Lung (tissue), 12 donors: ENCODE measurements around the gene TNP1. TPM values are rescaled to one million over a fixed set of nuclear protein-coding genes. Genes with fewer than 3 reads are reported as not detected.
A peak's percentile ranks its signal among the peaks of the same experiment; 100 is the strongest.

Experiments
- ATAC-seq: fragments of 200-7000 bp; cut with Tn5 transposase; one replicate; pipeline ENCODE4 v1.9.1; 2020; ENCODE audit warnings: moderate number of reproducible peaks; ENCODE audit not compliant: insufficient read depth, low FRiP score
- DNase-seq, 3 donors: peaks; one replicate each; pipeline ENCODE4 v3.0.0-alpha.2; 2013 to 2017
- H3K27ac ChIP-seq, 2 donors: one replicate each; pipeline ENCODE4 v1.5.1; 2013; ENCODE audit warnings: mild to moderate bottlenecking in 2 of 2, moderate library complexity in 2 of 2, control low read depth in 1 of 2, inconsistent platforms in 1 of 2, low read depth in 1 of 2, low read length in 1 of 2
- H3K27me3 ChIP-seq, 3 donors: one replicate each; pipeline ENCODE4 v1.5.1; 2013; ENCODE audit warnings: low read length in 2 of 3; ENCODE audit not compliant: control insufficient read depth in 3 of 3, insufficient read depth in 3 of 3
- H3K36me3 ChIP-seq, 4 donors: one replicate each; pipeline ENCODE4 v1.5.1; 2013; ENCODE audit warnings: low read length in 4 of 4, mild to moderate bottlenecking in 1 of 4, moderate library complexity in 1 of 4; ENCODE audit not compliant: control insufficient read depth in 4 of 4, insufficient read depth in 4 of 4
- H3K4me1 ChIP-seq, 5 donors: one replicate each; pipeline ENCODE4 v1.5.1; 2013; ENCODE audit warnings: low read length in 5 of 5, mild to moderate bottlenecking in 2 of 5, moderate library complexity in 1 of 5; ENCODE audit not compliant: control insufficient read depth in 5 of 5, insufficient read depth in 5 of 5
- H3K4me3 ChIP-seq: one replicate; pipeline ENCODE4 v1.5.1; 2013; ENCODE audit warnings: mild to moderate bottlenecking, control low read depth, moderate library complexity
- H3K9ac ChIP-seq, 2 donors: one replicate each; pipeline ENCODE4 v1.5.1; 2013; ENCODE audit warnings: low read length in 2 of 2, control low read depth in 1 of 2; ENCODE audit not compliant: insufficient read depth in 1 of 2
- H3K9me3 ChIP-seq, 4 donors: one replicate each; pipeline ENCODE4 v1.5.1; 2013; ENCODE audit warnings: low read length in 3 of 4, mild to moderate bottlenecking in 1 of 4, moderate library complexity in 1 of 4; ENCODE audit not compliant: control insufficient read depth in 4 of 4, insufficient read depth in 3 of 4
- WGBS, 2 donors: extraction: QIAGEN DNeasy Blood & Tissue Kit; methylation state at CpG; one replicate each; pipeline ENCODE4 v1.1.7; 2013; 5-methylcytosine and 5-hydroxymethylcytosine counted together
- polyA plus RNA-seq, 2 donors: library from polyadenylated mRNA; stranded (reverse); fragments of 200-250 nt; gene quantifications; one replicate each; pipeline ENCODE4 v1.2.1, GENCODE V29; 2013
- total RNA-seq, 2 donors: library from RNA; depleted of rRNA in 1 of 2; stranded (reverse); fragments of >200 nt in 1 of 2; gene quantifications; one replicate each; pipeline ENCODE4 v1.2.1, GENCODE V29; 2014 to 2021
- TF ChIP-seq, protein P1 (sequence below): IDR thresholded peaks from 2 replicates; pipeline ENCODE4 v1.5.1; 2012; ENCODE audit warnings: mild to moderate bottlenecking; ENCODE audit errors: control extremely low read depth, extremely low read depth
- donor health status: control.
- donor health status: control.
- donor health status: Bipolar disorder and iron deficiency.
- donor health status: healthy.
- donor health status: DM: yes; HTN: yes; CAD: no.

Gene TNP1
- total and polyA plus RNA-seq, 4 donors: not detected

DNA sequence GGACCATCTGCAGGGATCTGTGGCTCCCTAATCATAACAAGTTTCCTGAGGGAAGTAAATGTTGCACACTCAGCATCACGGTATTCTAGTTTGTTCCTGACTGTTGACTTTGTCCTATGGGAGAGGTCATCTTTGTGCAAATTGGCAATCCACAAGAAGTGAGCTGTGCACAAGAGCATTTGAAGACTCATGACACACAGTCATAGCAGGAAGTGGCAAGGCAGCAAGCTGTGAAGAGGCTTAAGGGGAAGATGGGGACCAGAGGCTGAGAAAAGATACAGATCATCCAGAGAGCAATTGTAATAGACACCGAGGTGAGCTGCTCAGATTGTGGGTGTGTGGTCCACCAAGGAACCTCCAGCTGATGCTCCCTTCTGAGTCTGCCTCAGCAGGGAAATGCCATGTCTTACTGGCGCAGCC lies 2.7 kb downstream of the TNP1 start:
- no peaks in the 10 kb centered on the region for H3K9me3 ChIP-seq
- peaks cover 0 to 2% (median 0%) of the 10 kb centered on the region in 5 donors for H3K4me1 ChIP-seq
- no peak overlapping the region for H3K27ac ChIP-seq
- no peak for ATAC-seq
- DNase-seq: peak in 1 of 3 donors; percentile 11
- H3K36me3 ChIP-seq: no peaks in the 10 kb centered on the region
- H3K9ac ChIP-seq: no peak overlapping the region
- no peaks in the 10 kb centered on the region for H3K27me3 ChIP-seq
- TF ChIP-seq, protein P1, sequence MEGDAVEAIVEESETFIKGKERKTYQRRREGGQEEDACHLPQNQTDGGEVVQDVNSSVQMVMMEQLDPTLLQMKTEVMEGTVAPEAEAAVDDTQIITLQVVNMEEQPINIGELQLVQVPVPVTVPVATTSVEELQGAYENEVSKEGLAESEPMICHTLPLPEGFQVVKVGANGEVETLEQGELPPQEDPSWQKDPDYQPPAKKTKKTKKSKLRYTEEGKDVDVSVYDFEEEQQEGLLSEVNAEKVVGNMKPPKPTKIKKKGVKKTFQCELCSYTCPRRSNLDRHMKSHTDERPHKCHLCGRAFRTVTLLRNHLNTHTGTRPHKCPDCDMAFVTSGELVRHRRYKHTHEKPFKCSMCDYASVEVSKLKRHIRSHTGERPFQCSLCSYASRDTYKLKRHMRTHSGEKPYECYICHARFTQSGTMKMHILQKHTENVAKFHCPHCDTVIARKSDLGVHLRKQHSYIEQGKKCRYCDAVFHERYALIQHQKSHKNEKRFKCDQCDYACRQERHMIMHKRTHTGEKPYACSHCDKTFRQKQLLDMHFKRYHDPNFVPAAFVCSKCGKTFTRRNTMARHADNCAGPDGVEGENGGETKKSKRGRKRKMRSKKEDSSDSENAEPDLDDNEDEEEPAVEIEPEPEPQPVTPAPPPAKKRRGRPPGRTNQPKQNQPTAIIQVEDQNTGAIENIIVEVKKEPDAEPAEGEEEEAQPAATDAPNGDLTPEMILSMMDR: no peak
- H3K4me3 ChIP-seq: no peak overlapping the region
- 72 to 79% methylated on average over 3 of the region's 3 CpGs for WGBS, 2 donors

DNA sequence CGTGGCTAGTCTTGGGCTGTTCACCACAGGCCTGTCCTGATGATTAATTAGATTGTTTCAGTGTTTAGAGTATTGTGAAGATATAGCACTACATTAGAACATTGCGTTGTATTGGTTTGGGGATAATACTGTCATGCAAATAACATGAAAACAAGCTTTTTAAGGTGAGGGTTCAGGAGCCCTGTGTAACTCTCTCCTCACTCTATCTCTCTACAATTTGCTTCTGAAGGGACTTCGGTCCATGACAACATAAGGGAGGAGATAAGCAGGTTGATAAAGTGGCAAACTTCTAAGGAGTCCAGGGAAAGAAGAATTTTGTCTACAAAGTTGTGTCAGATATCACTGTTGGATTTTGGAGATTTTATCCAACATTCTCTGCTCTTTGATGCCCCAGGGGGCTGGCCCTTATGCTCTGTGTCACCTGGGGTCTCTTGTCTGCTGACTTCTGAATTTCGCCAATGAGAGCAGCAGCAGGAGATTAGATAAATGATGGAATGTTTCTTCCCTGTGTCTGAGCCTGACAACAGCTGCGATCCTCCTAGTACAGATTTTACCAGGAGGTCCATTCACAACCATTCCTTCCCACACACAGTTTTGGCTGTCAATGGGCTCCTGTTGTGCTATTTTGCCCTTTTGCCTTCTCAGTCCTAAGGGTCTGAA lies 3.3 kb downstream of the TNP1 start:
- WGBS, 2 donors: 87 to 91% methylated on average over 5 of the region's 5 CpGs
- H3K4me1 ChIP-seq: peaks cover 0 to 2% (median 0%) of the 10 kb centered on the region in 5 donors

DNA sequence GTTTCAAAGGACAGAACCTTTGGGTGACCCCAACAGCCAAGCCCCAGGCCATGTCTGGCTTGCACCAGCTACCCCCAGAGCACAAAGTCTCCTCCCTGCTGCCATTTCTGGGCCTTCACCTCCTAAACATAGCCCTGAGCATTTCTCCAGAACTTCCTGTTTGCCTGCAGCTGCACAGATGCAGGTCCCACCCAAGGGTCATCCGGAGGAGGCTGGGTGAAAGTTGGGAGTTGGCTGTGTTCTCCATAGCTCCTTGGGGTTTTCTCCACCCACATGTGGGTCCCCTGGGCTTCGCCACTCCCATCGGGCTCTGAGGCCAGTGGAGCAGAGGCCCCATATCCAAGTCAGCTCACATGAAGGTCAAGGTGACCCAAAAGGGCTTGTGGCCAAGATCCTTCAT lies 4.3 kb downstream of the TNP1 start:
- H3K4me3 ChIP-seq: no peak overlapping the region
- no peak for ATAC-seq
- H3K9me3 ChIP-seq: no peaks in the 10 kb centered on the region
- no peak overlapping the region for H3K27ac ChIP-seq
- H3K36me3 ChIP-seq: no peaks in the 10 kb centered on the region
- 80 to 92% methylated on average over 3 of the region's 3 CpGs for WGBS, 2 donors
- no peaks in the 10 kb centered on the region for H3K27me3 ChIP-seq
- H3K4me1 ChIP-seq: peaks cover 0 to 2% (median 0%) of the 10 kb centered on the region in 5 donors
- TF ChIP-seq, protein P1: no peak
- H3K9ac ChIP-seq: no peak overlapping the region
- no peak for DNase-seq

More for the DNA sequence above, 3.3 kb downstream of the TNP1 start:
- no peaks in the 10 kb centered on the region for H3K27me3 ChIP-seq
- no peak overlapping the region for H3K4me3 ChIP-seq
- no peak overlapping the region for H3K9ac ChIP-seq
- H3K36me3 ChIP-seq: no peaks in the 10 kb centered on the region
- no peak for ATAC-seq
- DNase-seq: no peak
- H3K27ac ChIP-seq: no peak overlapping the region
- TF ChIP-seq, protein P1: no peak
- H3K9me3 ChIP-seq: no peaks in the 10 kb centered on the region

DNA sequence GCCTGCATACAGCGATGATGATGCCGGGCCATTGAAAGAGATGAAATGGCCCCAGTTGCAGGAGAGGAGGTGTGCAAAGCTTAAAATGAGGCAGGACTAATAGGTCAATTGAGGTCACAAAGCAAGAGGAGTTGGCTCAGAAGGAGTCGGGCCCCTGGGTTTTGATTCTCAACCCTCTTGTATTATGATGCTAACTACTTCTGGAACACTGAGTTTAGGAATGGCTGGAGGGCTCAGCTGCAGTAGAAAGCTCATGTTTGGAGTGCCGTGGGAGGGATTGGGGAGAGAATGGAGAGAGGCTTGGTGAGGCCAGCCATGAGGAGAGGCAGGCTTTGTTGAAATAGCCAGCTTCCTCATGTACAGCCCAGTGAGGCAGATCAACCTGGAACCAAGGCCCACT lies 4.8 kb downstream of the TNP1 start:
- peaks cover 0 to 4% (median 0%) of the 10 kb centered on the region in 5 donors for H3K4me1 ChIP-seq
- H3K27me3 ChIP-seq: no peaks in the 10 kb centered on the region
- ATAC-seq (no peak), DNase-seq (no peak)
- WGBS, 2 donors: 97 to 98% methylated on average over 4 of the region's 4 CpGs
- no peak overlapping the region for H3K9ac ChIP-seq
- TF ChIP-seq, protein P1: no peak
- no peaks in the 10 kb centered on the region for H3K36me3 ChIP-seq
- no peaks in the 10 kb centered on the region for H3K9me3 ChIP-seq
- H3K27ac ChIP-seq: no peak overlapping the region
- no peak overlapping the region for H3K4me3 ChIP-seq
